HG02571 (cell line): ENCODE measurements around the gene GPR152.
"Not testable (repeated sequence)": the region's sequence is repeated elsewhere in the genome, so short reads cannot be mapped to it uniquely, and the experiment has no call there.

ENCODE experiments used
- ATAC-seq: cut with Tn5 transposase; IDR thresholded peaks from one replicate; pipeline ENCODE4 v1.9.1; 2021; ENCODE audit warnings: mild to moderate bottlenecking, moderate library complexity; ENCODE audit not compliant: unreplicated experiment

Gene GPR152

DNA sequence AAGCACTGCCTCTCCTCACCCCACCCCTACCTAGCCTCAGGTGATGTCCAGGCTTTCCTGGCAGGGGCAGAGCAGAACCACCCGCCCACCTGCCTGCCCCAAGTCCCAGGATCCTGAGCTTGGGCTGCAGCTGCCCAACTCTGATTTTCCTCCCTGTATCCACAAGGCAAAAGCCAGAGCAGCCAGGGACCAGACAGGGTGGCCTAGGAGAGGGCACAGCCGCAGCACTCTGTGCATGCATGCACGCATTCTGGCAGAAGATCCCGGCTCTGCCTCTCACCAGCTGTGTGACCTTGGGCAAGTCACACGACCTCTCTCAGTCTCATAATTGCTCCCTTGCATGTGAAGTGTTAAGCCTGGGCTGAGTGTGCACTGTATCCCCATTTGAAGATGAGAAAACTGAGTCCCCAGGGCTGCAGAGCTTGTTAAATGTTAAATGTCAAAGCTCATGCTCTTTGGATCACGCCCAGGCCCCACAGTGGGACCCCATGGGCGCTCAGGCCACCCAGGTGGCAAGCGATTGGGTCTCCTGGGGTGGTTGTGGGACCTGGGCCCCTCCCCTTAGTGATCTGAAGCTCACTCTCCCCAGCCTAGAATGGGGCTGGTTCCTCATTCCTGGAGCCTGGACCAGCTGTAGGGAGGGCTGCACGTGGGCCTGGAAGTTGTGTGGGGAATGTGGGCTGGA, 39.9 kb downstream of the GPR152 start:
- no peak for ATAC-seq

DNA sequence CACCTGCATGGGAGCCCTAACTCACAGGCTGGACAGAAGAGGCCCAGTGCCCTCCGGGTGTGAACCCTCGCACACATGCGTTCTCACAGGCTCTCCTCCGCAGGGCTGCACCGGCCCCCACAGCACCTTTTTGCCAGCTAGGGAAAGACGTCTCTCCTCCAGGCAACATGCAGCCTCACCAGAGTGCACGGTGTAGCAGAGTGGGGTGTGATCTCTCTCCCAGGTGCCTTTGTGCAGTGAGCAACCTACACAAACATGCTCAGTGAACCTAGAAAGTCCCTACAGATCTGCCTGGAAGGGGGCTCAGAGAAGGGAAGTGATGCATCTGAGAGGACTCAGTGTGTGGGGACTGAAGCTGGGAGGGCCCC, 40.8 kb downstream of the GPR152 start:
- ATAC-seq, result no peak

GRCh38 chr11:67410984-67411784, 41.3 kb downstream of the GPR152 start:
- no peak for ATAC-seq

- no peak for ATAC-seq
These were observed 42.1 kb downstream of the GPR152 start for GRCh38 chr11:67410369-67410831.

DNA sequence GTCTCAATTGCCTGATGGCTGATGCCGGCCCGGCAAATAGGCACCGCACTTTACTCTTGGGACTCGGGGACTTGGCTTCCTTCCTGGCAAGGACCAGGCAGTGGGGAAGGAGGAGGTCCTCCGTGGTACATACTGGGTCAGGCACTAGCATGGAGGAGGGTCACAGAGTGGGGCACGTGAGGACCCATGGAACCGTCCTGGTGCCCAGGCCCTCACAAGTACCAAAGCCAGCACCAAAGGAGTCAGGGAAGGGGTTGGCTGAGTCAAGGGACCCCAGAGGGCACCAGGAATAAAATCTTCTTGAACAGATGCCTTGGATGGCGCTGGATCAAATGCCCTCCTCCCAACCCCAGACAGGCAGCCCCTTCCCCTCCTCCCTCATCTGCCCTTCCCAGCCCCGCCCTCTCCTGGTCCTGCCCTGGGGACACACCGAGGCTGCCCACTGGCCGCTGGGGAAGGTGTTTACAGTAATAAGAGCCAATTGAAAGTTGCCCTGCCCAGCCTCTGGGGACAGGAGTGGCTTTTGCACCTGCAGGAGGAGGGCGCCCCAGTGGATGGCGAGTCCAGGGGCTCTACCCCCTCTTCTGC, 42.7 kb downstream of the GPR152 start:
- no peak for ATAC-seq

- no peak for ATAC-seq
These were observed 43.3 kb downstream of the GPR152 start for GRCh38 chr11:67409261-67409666.

DNA sequence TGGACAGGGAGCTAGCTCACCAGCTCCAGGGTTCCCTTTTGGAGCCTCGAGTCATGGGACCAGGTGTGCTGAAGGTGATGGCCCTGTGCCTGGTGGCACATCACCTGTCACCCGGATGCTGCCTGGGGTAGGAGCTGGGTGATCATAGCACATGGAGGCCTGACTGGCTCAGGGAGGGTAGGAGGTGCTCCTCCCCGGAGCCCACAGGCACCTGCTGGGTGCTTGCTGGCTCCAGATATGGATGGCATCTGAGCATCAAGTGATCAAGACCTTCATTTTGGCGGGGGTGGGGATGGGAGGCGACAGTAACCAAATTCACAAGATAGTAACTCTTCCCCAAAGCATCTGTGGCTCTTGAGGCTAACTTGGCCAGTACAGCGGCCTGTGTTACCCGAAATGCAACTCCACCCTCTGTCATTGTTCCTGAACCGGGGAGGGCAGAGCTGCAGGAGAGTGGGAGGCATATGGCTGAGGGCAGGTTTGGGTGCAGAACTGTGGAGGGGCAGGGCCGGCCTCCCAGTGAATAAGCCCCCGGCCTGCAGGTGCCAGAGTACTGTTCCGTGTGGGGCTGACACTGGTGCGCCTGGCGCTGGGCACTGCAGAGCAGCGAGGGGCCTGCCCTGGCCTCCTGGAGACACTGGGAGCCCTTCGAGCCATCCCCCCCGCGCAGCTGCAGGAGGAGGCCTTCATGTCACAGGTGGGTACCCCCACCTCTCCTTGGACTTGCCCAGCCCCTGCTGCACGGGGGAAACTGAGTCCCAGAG, 43.9 kb downstream of the GPR152 start:
- no peak for ATAC-seq

GRCh38 chr11:67407688-67408163, 44.8 kb downstream of the GPR152 start:
- ATAC-seq, result no peak

DNA sequence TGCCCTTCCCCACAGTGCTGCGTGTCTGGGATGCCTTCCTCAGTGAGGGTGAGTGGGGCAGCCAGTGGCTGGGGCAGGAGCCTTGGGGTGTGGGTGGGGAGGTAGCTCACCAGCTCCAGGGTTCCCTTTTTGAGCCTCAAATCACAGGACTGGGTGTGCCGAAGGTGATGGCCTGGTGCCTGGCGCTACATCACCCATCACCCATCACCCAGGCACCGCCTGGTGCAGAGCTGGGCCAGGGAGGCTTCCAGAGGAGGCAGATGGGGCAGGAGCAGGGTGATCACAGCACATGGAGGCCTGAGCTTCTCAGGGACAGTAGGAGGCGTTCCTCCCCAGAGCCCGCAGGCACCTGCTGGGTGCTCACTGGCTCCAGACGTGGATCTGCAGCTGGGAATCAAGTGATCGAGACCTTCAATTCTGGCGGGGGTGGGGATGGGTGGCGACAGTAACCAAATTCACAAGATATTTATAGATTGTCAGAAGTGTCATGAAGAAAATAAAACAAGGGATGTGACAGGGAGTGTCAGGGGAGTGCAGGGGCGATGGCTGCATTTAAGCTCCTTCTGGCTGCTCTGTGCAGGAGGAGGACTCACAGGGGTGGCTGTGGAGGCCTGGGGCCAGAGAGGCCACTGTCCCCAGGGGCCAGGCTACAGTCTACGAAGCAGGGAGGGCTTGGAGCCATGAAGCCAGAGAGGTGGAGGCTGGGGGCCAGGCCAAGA, 45.4 kb downstream of the GPR152 start:
- ATAC-seq, result no peak

- ATAC-seq, result no peak
These were observed 46.0 kb downstream of the GPR152 start for GRCh38 chr11:67406420-67406968.

DNA sequence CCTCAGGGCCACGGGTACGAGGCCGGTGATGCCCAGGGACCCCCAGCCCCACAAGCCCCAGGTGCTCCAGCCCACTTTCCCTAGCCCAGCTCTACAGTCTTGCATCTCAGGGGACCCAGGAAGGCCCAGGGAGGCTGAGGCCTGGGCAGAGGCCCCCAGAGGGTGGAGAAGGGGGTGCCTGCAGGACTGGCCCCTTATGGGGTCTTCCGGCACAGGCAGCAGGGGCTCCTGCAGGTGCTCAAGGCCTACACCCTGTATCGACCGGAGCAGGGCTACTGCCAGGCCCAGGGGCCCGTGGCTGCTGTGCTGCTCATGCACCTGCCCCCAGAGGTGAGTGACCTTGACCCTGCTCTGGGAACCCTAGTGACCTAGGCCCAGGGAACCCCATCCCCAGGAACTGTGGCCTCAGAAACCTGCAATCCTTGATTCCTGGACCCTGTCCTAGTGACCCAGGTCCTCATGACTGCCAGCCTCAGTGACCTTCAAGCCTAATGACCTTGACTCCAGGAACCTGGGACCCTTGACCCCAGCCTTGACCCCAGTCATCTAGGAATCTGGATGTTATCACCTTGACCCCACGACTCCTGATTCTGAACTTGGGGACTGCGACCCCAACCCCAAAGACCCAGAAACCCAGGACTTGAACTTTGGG, 46.7 kb downstream of the GPR152 start:
- ATAC-seq, result no peak

DNA sequence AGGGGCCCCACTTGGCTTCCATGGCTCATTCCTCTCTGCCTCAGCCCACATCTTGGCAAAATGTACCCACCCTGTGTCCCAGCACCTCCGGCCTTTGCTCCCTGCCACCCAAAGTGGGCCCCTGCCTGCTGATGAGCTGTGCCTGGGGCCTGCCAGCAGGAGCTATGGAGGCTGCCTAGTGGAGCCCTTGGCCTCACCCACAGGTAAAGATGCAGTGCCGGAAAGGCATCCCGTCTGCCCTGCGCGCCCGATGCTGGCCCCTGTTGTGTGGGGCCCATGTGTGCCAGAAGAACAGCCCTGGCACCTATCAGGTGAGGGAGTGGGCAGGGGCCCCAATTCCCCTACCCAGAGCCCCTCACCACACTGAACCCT, 47.3 kb downstream of the GPR152 start:
- ATAC-seq, result no peak

- no peak for ATAC-seq
These were observed 47.9 kb downstream of the GPR152 start for GRCh38 chr11:67404515-67405195.

GRCh38 chr11:67403085-67403484, 49.4 kb downstream of the GPR152 start:
- not testable (repeated sequence) for ATAC-seq

- not testable (repeated sequence) for ATAC-seq
These were observed 50.2 kb downstream of the GPR152 start for GRCh38 chr11:67402192-67402839.

- peak; percentile 58 for ATAC-seq
These were observed 50.9 kb downstream of the GPR152 start, which contains the start of gene PPP1CA for GRCh38 chr11:67401495-67402191. PPP1CA (minus strand) TSS chr11:67401858; CDS start chr11:67401782, 76 bp downstream.
